Liver (tissue), 9 donors: ENCODE data around the gene EGFR. TPM values are rescaled to one million over a fixed set of nuclear protein-coding genes. Genes with fewer than 3 reads are reported as not detected.
A peak's percentile ranks its signal among the peaks of the same experiment; 100 is the strongest.

ENCODE experiments used
- DNase-seq: peaks from one replicate; pipeline ENCODE4 v3.0.0-alpha.2; 2017; ENCODE audit warnings: low spot score
- H3K27ac ChIP-seq, 2 donors: one replicate each; pipeline ENCODE4 v1.7.0; 2013; ENCODE audit warnings: inconsistent platforms in 2 of 2, low read length in 2 of 2, control low read depth in 1 of 2, low read depth in 1 of 2, mild to moderate bottlenecking in 1 of 2
- H3K27me3 ChIP-seq, 4 donors: one replicate each; pipeline versions ENCODE4 v1.6.1 to v1.7.0; 2013; ENCODE audit warnings: low read length in 3 of 4, inconsistent platforms in 1 of 4, mild to moderate bottlenecking in 1 of 4, moderate library complexity in 1 of 4; ENCODE audit not compliant: control insufficient read depth in 4 of 4, insufficient read depth in 4 of 4
- H3K36me3 ChIP-seq, 4 donors: one replicate each; pipeline versions ENCODE4 v1.6.1 to v1.7.0; 2013; ENCODE audit warnings: low read length in 3 of 4, mild to moderate bottlenecking in 3 of 4, low read depth in 1 of 4, moderate library complexity in 1 of 4; ENCODE audit not compliant: control insufficient read depth in 4 of 4, insufficient read depth in 3 of 4
- H3K4me1 ChIP-seq, 4 donors: one replicate each; pipeline versions ENCODE4 v1.6.1 to v1.7.0; 2013; ENCODE audit warnings: low read length in 3 of 4, mild to moderate bottlenecking in 3 of 4, moderate library complexity in 1 of 4; ENCODE audit not compliant: control insufficient read depth in 4 of 4, insufficient read depth in 4 of 4
- H3K4me3 ChIP-seq, 3 donors: one replicate each; pipeline versions ENCODE4 v1.6.1 to v1.7.0; 2013; ENCODE audit warnings: low read length in 3 of 3, control low read depth in 1 of 3, low read depth in 1 of 3, mild to moderate bottlenecking in 1 of 3
- H3K9ac ChIP-seq, 2 donors: one replicate each; pipeline ENCODE4 v1.7.0; 2013; ENCODE audit warnings: low read length in 2 of 2, mild to moderate bottlenecking in 2 of 2, moderate library complexity in 2 of 2, control low read depth in 1 of 2, low read depth in 1 of 2
- H3K9me3 ChIP-seq, 4 donors: one replicate each; pipeline versions ENCODE4 v1.6.1 to v1.7.0; 2013; ENCODE audit warnings: low read length in 3 of 4; ENCODE audit not compliant: control insufficient read depth in 4 of 4
- ATF3 ChIP-seq: IDR thresholded peaks from 2 replicates; pipeline ENCODE4 v1.6.1; 2016; ENCODE audit warnings: antibody characterized with exemption
- CTCF ChIP-seq: fragments of 150-350 bp; IDR thresholded peaks from 2 replicates; pipeline ENCODE4 v1.5.1; 2017; ENCODE audit warnings: improper control_type of control experiment, low read depth, low read length; ENCODE audit not compliant: missing input control
- EGR1 ChIP-seq, 2 donors: IDR thresholded peaks; 2 replicates each; pipeline ENCODE4 v1.6.1; 2016 to 2018; ENCODE audit warnings: antibody characterized with exemption in 2 of 2, low read depth in 2 of 2
- FOXA1 ChIP-seq: IDR thresholded peaks from 2 replicates; pipeline ENCODE4 v1.6.1; 2016; ENCODE audit warnings: antibody characterized with exemption
- FOXA2 ChIP-seq: IDR thresholded peaks from 2 replicates; pipeline ENCODE4 v1.6.1; 2016; ENCODE audit warnings: antibody characterized with exemption
- GABPA ChIP-seq, 2 donors: IDR thresholded peaks in 1 of 2; conservative IDR thresholded peaks in 1 of 2; 2 replicates each; pipeline ENCODE4 v1.6.1; 2016; ENCODE audit warnings: antibody characterized with exemption in 2 of 2, mild to moderate bottlenecking in 1 of 2, moderate library complexity in 1 of 2
- HNF4A ChIP-seq, 2 donors: conservative IDR thresholded peaks; 2 replicates each; pipeline ENCODE4 v1.6.1; 2016; ENCODE audit warnings: antibody characterized with exemption in 2 of 2, mild to moderate bottlenecking in 2 of 2
- HNF4G ChIP-seq: IDR thresholded peaks from 2 replicates; pipeline ENCODE4 v1.6.1; 2016; ENCODE audit warnings: antibody characterized with exemption
- JUND ChIP-seq, 2 donors: IDR thresholded peaks; 2 replicates each; pipeline ENCODE4 v1.6.1; 2016; ENCODE audit warnings: antibody characterized with exemption in 2 of 2
- NR2F2 ChIP-seq: IDR thresholded peaks from 2 replicates; pipeline ENCODE4 v1.6.1; 2016; ENCODE audit warnings: antibody characterized with exemption
- RAD21 ChIP-seq, 2 donors: IDR thresholded peaks; 2 replicates each; pipeline ENCODE4 v1.6.1; 2016; ENCODE audit warnings: antibody characterized with exemption in 2 of 2, mild to moderate bottlenecking in 2 of 2
- REST ChIP-seq: IDR thresholded peaks from 2 replicates; pipeline ENCODE4 v1.6.1; 2016; ENCODE audit warnings: antibody characterized with exemption, mild to moderate bottlenecking
- RXRA ChIP-seq, 2 donors: IDR thresholded peaks; 2 replicates each; pipeline ENCODE4 v1.6.1; 2017 to 2018; ENCODE audit warnings: antibody characterized with exemption in 2 of 2, mild to moderate bottlenecking in 1 of 2
- SP1 ChIP-seq: IDR thresholded peaks from 2 replicates; pipeline ENCODE4 v1.6.1; 2018; ENCODE audit warnings: antibody characterized with exemption, mild to moderate bottlenecking
- TAF1 ChIP-seq: conservative IDR thresholded peaks from 2 replicates; pipeline ENCODE4 v1.6.1; 2016; ENCODE audit warnings: antibody characterized with exemption, mild to moderate bottlenecking
- YY1 ChIP-seq: IDR thresholded peaks from 2 replicates; pipeline ENCODE4 v1.6.1; 2016; ENCODE audit warnings: antibody characterized with exemption, mild to moderate bottlenecking
- WGBS: extraction: QIAGEN DNeasy Blood & Tissue Kit; methylation state at CpG from one replicate; pipeline ENCODE4 v1.1.7; 2013; 5-methylcytosine and 5-hydroxymethylcytosine counted together
- polyA plus RNA-seq, 2 donors: library from polyadenylated mRNA; stranded (reverse) in 1 of 2; unstranded in 1 of 2; fragments of 200-250 nt in 1 of 2; fragments of >200 nt in 1 of 2; fragmentation: Nextera tagmentation in 1 of 2; extraction: Ambion mirVana in 1 of 2; gene quantifications; one replicate each; pipeline versions ENCODE4 v1.2.1 to v1.2.3, GENCODE V29; 2013 to 2015
- total RNA-seq, 2 donors: library from RNA; depleted of rRNA; stranded (reverse); fragments of >200 nt; gene quantifications; one replicate each; pipeline ENCODE4 v1.2.3, GENCODE V29; 2014
- TF ChIP-seq, protein P1 (sequence below): IDR thresholded peaks from 2 replicates; pipeline ENCODE4 v1.6.1; 2016; ENCODE audit warnings: antibody characterized with exemption
- donor health status: healthy.
- donor health status: healthy.
- donor health status: healthy.
- donor health status: healthy.
- donor health status: healthy.

Gene EGFR
- total and polyA plus RNA-seq, 4 donors, result 22.6 to 37.0 (median 27.7) TPM

DNA sequence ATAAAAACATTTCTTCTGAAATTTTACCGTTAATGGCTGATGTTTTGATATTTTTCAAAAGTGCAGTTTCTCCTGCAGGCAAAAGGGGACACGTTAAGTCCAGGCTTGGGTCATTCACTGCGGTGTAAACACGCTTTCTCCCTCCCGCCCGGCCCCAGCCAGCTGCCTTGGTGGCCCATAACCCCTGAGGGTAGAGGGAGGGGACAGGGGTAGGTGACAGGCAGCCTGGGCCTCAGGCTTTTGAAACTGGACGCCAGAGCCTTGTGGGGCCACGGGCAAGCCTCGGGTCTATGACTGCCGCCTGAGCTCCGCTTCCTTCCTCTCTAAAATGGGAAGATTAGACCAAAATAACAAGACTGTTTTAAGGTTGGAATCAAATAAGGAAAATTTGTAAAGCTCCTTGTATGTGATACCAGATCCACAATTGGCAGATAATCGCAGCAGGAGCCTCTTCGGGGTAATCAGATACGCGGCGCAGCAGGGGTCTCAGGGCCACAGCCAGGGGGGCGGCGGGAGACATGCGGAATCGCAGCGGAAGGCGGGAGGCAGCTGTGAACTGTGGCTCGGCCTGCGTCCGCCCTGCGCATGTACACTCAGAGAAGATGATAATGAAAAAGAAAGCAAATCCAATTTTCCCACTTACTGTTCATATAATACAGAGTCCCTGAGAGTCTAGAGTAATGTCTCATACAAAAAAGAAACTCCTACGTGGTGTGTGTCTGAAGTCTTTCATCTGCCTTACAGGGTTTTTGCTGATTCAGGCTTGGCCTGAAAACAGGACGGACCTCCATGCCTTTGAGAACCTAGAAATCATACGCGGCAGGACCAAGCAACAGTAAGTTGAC lies 138.3 kb downstream of the EGFR start:
- no peak for DNase-seq
- Histone ChIP-seq H3K27me3 (no peaks in the 10 kb centered on the region), H3K36me3 (peaks cover 16 to 89% (median 77%) of the 10 kb centered on the region in 4 donors), H3K4me1 (no peaks in the 10 kb centered on the region), H3K9me3 (no peaks in the 10 kb centered on the region), H3K9ac (no peak overlapping the region), H3K4me3 (no peak overlapping the region), H3K27ac (peak overlapping the region in 1 of 2 donors; percentile 14)
- TF ChIP-seq EGR1 (IDR thresholded peaks at IDR 0.05; ENCODE audit: low read depth in 2 of 2) (no peak), ATF3 (no peak), FOXA2 (no peak), YY1 (no peak), REST (no peak)
- WGBS, result 77% methylated on average over 30 of the region's 30 CpGs

GRCh38 chr7:55157764-55158105 lies 138.9 kb downstream of the EGFR start:
- H3K9ac ChIP-seq, result no peak overlapping the region
- no peak for TF ChIP-seq JUND (IDR thresholded peaks at IDR 0.05)
- no peak for TF ChIP-seq RXRA (IDR thresholded peaks at IDR 0.05)
- TF ChIP-seq TAF1, result no peak
- TF ChIP-seq SP1, result no peak
- no peak for TF ChIP-seq GABPA (IDR thresholded peaks at IDR 0.05 in 1 of 2, conservative IDR thresholded peaks at IDR 0.05 in 1 of 2)
- no peak for TF ChIP-seq HNF4A (conservative IDR thresholded peaks at IDR 0.05)
- TF ChIP-seq EGR1 (IDR thresholded peaks at IDR 0.05; ENCODE audit: low read depth in 2 of 2), result no peak
- no peak for TF ChIP-seq HNF4G
- TF ChIP-seq FOXA2, result no peak
- TF ChIP-seq YY1, result no peak
- no peak for TF ChIP-seq NR2F2
- TF ChIP-seq, protein P1, sequence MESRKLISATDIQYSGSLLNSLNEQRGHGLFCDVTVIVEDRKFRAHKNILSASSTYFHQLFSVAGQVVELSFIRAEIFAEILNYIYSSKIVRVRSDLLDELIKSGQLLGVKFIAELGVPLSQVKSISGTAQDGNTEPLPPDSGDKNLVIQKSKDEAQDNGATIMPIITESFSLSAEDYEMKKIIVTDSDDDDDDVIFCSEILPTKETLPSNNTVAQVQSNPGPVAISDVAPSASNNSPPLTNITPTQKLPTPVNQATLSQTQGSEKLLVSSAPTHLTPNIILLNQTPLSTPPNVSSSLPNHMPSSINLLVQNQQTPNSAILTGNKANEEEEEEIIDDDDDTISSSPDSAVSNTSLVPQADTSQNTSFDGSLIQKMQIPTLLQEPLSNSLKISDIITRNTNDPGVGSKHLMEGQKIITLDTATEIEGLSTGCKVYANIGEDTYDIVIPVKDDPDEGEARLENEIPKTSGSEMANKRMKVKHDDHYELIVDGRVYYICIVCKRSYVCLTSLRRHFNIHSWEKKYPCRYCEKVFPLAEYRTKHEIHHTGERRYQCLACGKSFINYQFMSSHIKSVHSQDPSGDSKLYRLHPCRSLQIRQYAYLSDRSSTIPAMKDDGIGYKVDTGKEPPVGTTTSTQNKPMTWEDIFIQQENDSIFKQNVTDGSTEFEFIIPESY, result no peak
- no peak for TF ChIP-seq FOXA1
- no peak for TF ChIP-seq CTCF
- TF ChIP-seq RAD21 (IDR thresholded peaks at IDR 0.05), result no peak
- WGBS, result 84% methylated on average over 8 of the region's 8 CpGs
- no peaks in the 10 kb centered on the region for H3K9me3 ChIP-seq
- no peaks in the 10 kb centered on the region for H3K4me1 ChIP-seq
- no peak overlapping the region for H3K27ac ChIP-seq
- H3K27me3 ChIP-seq, result no peaks in the 10 kb centered on the region
- no peak for DNase-seq
- H3K4me3 ChIP-seq, result no peak overlapping the region
- H3K36me3 ChIP-seq, result peaks cover 16 to 88% (median 74%) of the 10 kb centered on the region in 4 donors
